B cell (primary cell): ENCODE data around the gene PALLD. TPM values are rescaled to one million over a fixed set of nuclear protein-coding genes. Genes with fewer than 3 reads are reported as not detected.

Experiments
- ATAC-seq: fragments of 200-7000 bp; cut with Tn5 transposase; one replicate; pipeline ENCODE4 v1.10.0; 2021; ENCODE audit warnings: low read depth, mild to moderate bottlenecking, moderate number of reproducible peaks, moderate library complexity
- CTCF ChIA-PET: fragments of 350-600 bp; sonication (Branson Sonifier 250); formaldehyde crosslinking; loops from one replicate; lab custom pipeline; 2021; ENCODE audit warnings: antibody characterized with exemption, inconsistent platforms; lab: Charles Lee
- POLR2A ChIA-PET: fragments of 350-600 bp; sonication (Branson Sonifier 250); formaldehyde crosslinking; loops from one replicate; lab custom pipeline; 2021; ENCODE audit warnings: antibody characterized with exemption; lab: Charles Lee
- DNase-seq: peaks from one replicate; pipeline ENCODE4 v3.0.0; 2013
- H2AFZ ChIP-seq: 2 replicates; pipeline ENCODE4 v1.6.1; 2012; ENCODE audit warnings: mild to moderate bottlenecking, low read depth, low read length; ENCODE audit not compliant: insufficient read depth, poor library complexity, severe bottlenecking
- H3K27ac ChIP-seq, 2 donors: 1 replicate in 1 of 2; 2 replicates in 1 of 2; pipeline ENCODE4 v1.5.1; 2012 to 2013; ENCODE audit warnings: low read length in 2 of 2, mild to moderate bottlenecking in 2 of 2, moderate library complexity in 1 of 2
- H3K27me3 ChIP-seq, 4 experiments: fragments of 200-600 bp in 1 of 4; sonication (generic) in 1 of 4; replicated peaks in 1 of 4; 1 replicate in 2 of 4; 2 replicates in 2 of 4; pipeline versions ENCODE4 v1.6.1 to v1.7.0; 2013 to 2016; ENCODE audit warnings: low read length in 3 of 4, mild to moderate bottlenecking in 2 of 4, mixed read lengths in 1 of 4, moderate library complexity in 1 of 4; ENCODE audit not compliant: insufficient read depth in 4 of 4, control insufficient read depth in 3 of 4; ENCODE audit errors: control extremely low read depth in 1 of 4
- H3K36me3 ChIP-seq, 2 experiments: replicated peaks in 1 of 2; 1 replicate in 1 of 2; 2 replicates in 1 of 2; pipeline versions ENCODE4 v1.6.1 to v1.7.1; 2013; ENCODE audit warnings: low read length in 1 of 2; ENCODE audit not compliant: insufficient read depth in 2 of 2, control insufficient read depth in 1 of 2; ENCODE audit errors: control extremely low read depth in 1 of 2, extremely low read depth in 1 of 2
- H3K4me1 ChIP-seq, 2 donors: fragments of 200-600 bp in 1 of 2; sonication (generic) in 1 of 2; 1 replicate in 1 of 2; 2 replicates in 1 of 2; pipeline versions ENCODE4 v1.5.1 to v1.6.1; 2013 to 2017; ENCODE audit warnings: low read length in 2 of 2; ENCODE audit not compliant: control insufficient read depth in 2 of 2, insufficient read depth in 2 of 2
- H3K4me2 ChIP-seq: replicated peaks from 2 replicates; pipeline ENCODE3; 2012; ENCODE audit warnings: mild to moderate bottlenecking, low read depth, low read length; ENCODE audit not compliant: poor library complexity, severe bottlenecking
- H3K4me3 ChIP-seq, 5 experiments: fragments of 200-600 bp in 1 of 5; sonication (generic) in 1 of 5; 1 replicate in 3 of 5; 2 replicates in 2 of 5; pipeline versions ENCODE4 v1.5.1 to v1.7.0; 2011 to 2016; ENCODE audit warnings: low read length in 4 of 5, mild to moderate bottlenecking in 4 of 5, low read depth in 2 of 5, control low read depth in 1 of 5, moderate library complexity in 1 of 5; ENCODE audit not compliant: insufficient read depth in 1 of 5; ENCODE audit errors: control extremely low read depth in 1 of 5, extremely low read depth in 1 of 5
- H3K79me2 ChIP-seq: fragments of 200-600 bp; sonication (generic); one replicate; pipeline ENCODE4 v1.6.0; 2016; ENCODE audit warnings: low read length; ENCODE audit not compliant: control insufficient read depth, insufficient read depth
- H3K9ac ChIP-seq: fragments of 200-600 bp; sonication (generic); 2 replicates; pipeline ENCODE4 v1.6.1; 2017; ENCODE audit warnings: mild to moderate bottlenecking, low read length, moderate library complexity
- H3K9me3 ChIP-seq, 3 donors: one replicate each; pipeline versions ENCODE4 v1.6.1 to v1.7.1; 2013; ENCODE audit warnings: low read length in 2 of 3; ENCODE audit not compliant: control insufficient read depth in 2 of 3, insufficient read depth in 1 of 3; ENCODE audit errors: control extremely low read depth in 1 of 3
- H4K20me1 ChIP-seq: 2 replicates; pipeline ENCODE4 v1.6.0; 2012; ENCODE audit warnings: mild to moderate bottlenecking, low read length; ENCODE audit not compliant: insufficient read depth, control insufficient read depth, poor library complexity, severe bottlenecking
- H3K27ac Mint-ChIP-seq: one replicate; pipeline ENCODE4 v1.8.0; 2021; ENCODE audit warnings: mixed read lengths
- H3K27me3 Mint-ChIP-seq: one replicate; pipeline ENCODE4 v1.8.0; 2021; ENCODE audit warnings: mixed read lengths
- H3K4me1 Mint-ChIP-seq: one replicate; pipeline ENCODE4 v1.8.0; 2021; ENCODE audit warnings: mixed read lengths
- H3K4me3 Mint-ChIP-seq: one replicate; pipeline ENCODE4 v1.8.0; 2021; ENCODE audit warnings: mixed read lengths
- H3K9me3 Mint-ChIP-seq: one replicate; pipeline ENCODE4 v1.8.0; 2022; ENCODE audit warnings: mixed read lengths; ENCODE audit not compliant: insufficient read depth
- CTCF ChIP-seq: fragments of 200-600 bp; IDR thresholded peaks from one replicate; pipeline ENCODE4 v1.8.0; 2022; ENCODE audit warnings: antibody characterized with exemption, mild to moderate bottlenecking
- EZH2 ChIP-seq: IDR thresholded peaks from 2 replicates; pipeline ENCODE4 v1.6.1; 2012; ENCODE audit warnings: borderline replicate concordance, low read depth, mild to moderate bottlenecking, moderate library complexity, low read length; ENCODE audit not compliant: insufficient read depth, poor library complexity, severe bottlenecking
- WGBS: methylation state at CpG from one replicate; pipeline ENCODE4 v1.1.5; 2013; ENCODE audit warnings: missing lambda C conversion rate; ENCODE audit not compliant: insufficient coverage; 5-methylcytosine and 5-hydroxymethylcytosine counted together
- intact Hi-C: fragments of 100-400 bp; cut with micrococcal nuclease; formaldehyde crosslinking; loops from one replicate; pipeline ENCODE4 v1.10.0; 2022
- polyA plus RNA-seq: library from polyadenylated mRNA; depleted of rRNA; stranded (reverse); fragments of >200 nt; gene quantifications from 2 replicates; pipeline ENCODE4 v1.2.3, GENCODE V29; 2012
- total RNA-seq, 2 donors: library from RNA; stranded (reverse); fragments of 120-200 nt in 1 of 2; gene quantifications; 1 replicate in 1 of 2; 2 replicates in 1 of 2; pipeline versions ENCODE4 v1.2.3 to v1.2.4, GENCODE V29; 2013 to 2022

PALLD gene
- total and polyA plus RNA-seq, 2 donors (not counting 1 experiment from before 2014, with no cell fraction given) = 0.63 to 0.71 TPM

- no peak overlapping the region for H3K27ac ChIP-seq
- H3K27me3 ChIP-seq = peaks cover 0 to 2% (median 0%) of the 10 kb centered on the region in 4 experiments
- no peak overlapping the region for H2AFZ ChIP-seq
- H3K79me2 ChIP-seq = no peaks in the 10 kb centered on the region
- TF ChIP-seq EZH2 = no peak
- TF ChIP-seq CTCF = no peak
- H4K20me1 ChIP-seq = no peaks in the 10 kb centered on the region
- ChIA-PET POLR2A (no interaction called here), CTCF (no interaction called here)
- no peaks in the 10 kb centered on the region for H3K36me3 ChIP-seq
- intact Hi-C loops = no loop called here
- Mint-ChIP-seq H3K9me3 (no peaks in the 10 kb centered on the region), H3K4me3 (no peak overlapping the region), H3K27me3 (peaks cover 4% of the 10 kb centered on the region), H3K4me1 (no peaks in the 10 kb centered on the region), H3K27ac (no peak overlapping the region)
- no peaks in the 10 kb centered on the region for H3K4me1 ChIP-seq
- no peak for ATAC-seq
- DNase-seq = no peak
- no peaks in the 10 kb centered on the region for H3K9me3 ChIP-seq
- no peak overlapping the region for H3K4me3 ChIP-seq
- no peak overlapping the region for H3K9ac ChIP-seq
- WGBS = 87% methylated on average over 3 of the region's 9 CpGs
- H3K4me2 ChIP-seq = no peak overlapping the region
These were observed 43.2 kb downstream of the PALLD start for GRCh38 chr4:168540086-168540485.

- no peak overlapping the region for H2AFZ ChIP-seq
- H3K27ac Mint-ChIP-seq = no peak overlapping the region
- H3K4me3 ChIP-seq = no peak overlapping the region
- H3K9me3 Mint-ChIP-seq = no peaks in the 10 kb centered on the region
- H3K9ac ChIP-seq = no peak overlapping the region
- intact Hi-C loops = no loop called here
- H3K9me3 ChIP-seq = no peaks in the 10 kb centered on the region
- WGBS = 100% methylated on average over 2 of the region's 6 CpGs
- TF ChIP-seq CTCF (no peak), EZH2 (no peak)
- peaks cover 8% of the 10 kb centered on the region for H3K27me3 Mint-ChIP-seq
- DNase-seq (no peak), ATAC-seq (no peak)
- ChIA-PET CTCF (no interaction called here), POLR2A (no interaction called here)
- no peaks in the 10 kb centered on the region for H3K4me1 ChIP-seq
- H4K20me1 ChIP-seq = no peaks in the 10 kb centered on the region
- H3K27ac ChIP-seq = no peak overlapping the region
- no peak overlapping the region for H3K4me2 ChIP-seq
- no peaks in the 10 kb centered on the region for H3K36me3 ChIP-seq
- no peak overlapping the region for H3K4me3 Mint-ChIP-seq
- H3K79me2 ChIP-seq = no peaks in the 10 kb centered on the region
- peaks cover 0 to 2% (median 0%) of the 10 kb centered on the region in 4 experiments for H3K27me3 ChIP-seq
- no peaks in the 10 kb centered on the region for H3K4me1 Mint-ChIP-seq
These were observed 43.8 kb downstream of the PALLD start for GRCh38 chr4:168540503-168541265.
